Liver (tissue), 9 donors: Measurements from ENCODE around the gene CHRM3. TPM values are rescaled to one million over a fixed set of nuclear protein-coding genes. Genes with fewer than 3 reads are reported as not detected.

Experiments
- DNase-seq: peaks from one replicate; pipeline ENCODE4 v3.0.0-alpha.2; 2017; ENCODE audit warnings: low spot score
- H3K27ac ChIP-seq, 2 donors: one replicate each; pipeline ENCODE4 v1.7.0; 2013; ENCODE audit warnings: inconsistent platforms in 2 of 2, low read length in 2 of 2, control low read depth in 1 of 2, low read depth in 1 of 2, mild to moderate bottlenecking in 1 of 2
- H3K27me3 ChIP-seq, 4 donors: one replicate each; pipeline versions ENCODE4 v1.6.1 to v1.7.0; 2013; ENCODE audit warnings: low read length in 3 of 4, inconsistent platforms in 1 of 4, mild to moderate bottlenecking in 1 of 4, moderate library complexity in 1 of 4; ENCODE audit not compliant: control insufficient read depth in 4 of 4, insufficient read depth in 4 of 4
- H3K36me3 ChIP-seq, 4 donors: one replicate each; pipeline versions ENCODE4 v1.6.1 to v1.7.0; 2013; ENCODE audit warnings: low read length in 3 of 4, mild to moderate bottlenecking in 3 of 4, low read depth in 1 of 4, moderate library complexity in 1 of 4; ENCODE audit not compliant: control insufficient read depth in 4 of 4, insufficient read depth in 3 of 4
- H3K4me1 ChIP-seq, 4 donors: one replicate each; pipeline versions ENCODE4 v1.6.1 to v1.7.0; 2013; ENCODE audit warnings: low read length in 3 of 4, mild to moderate bottlenecking in 3 of 4, moderate library complexity in 1 of 4; ENCODE audit not compliant: control insufficient read depth in 4 of 4, insufficient read depth in 4 of 4
- H3K4me3 ChIP-seq, 3 donors: one replicate each; pipeline versions ENCODE4 v1.6.1 to v1.7.0; 2013; ENCODE audit warnings: low read length in 3 of 3, control low read depth in 1 of 3, low read depth in 1 of 3, mild to moderate bottlenecking in 1 of 3
- H3K9ac ChIP-seq, 2 donors: one replicate each; pipeline ENCODE4 v1.7.0; 2013; ENCODE audit warnings: low read length in 2 of 2, mild to moderate bottlenecking in 2 of 2, moderate library complexity in 2 of 2, control low read depth in 1 of 2, low read depth in 1 of 2
- H3K9me3 ChIP-seq, 4 donors: one replicate each; pipeline versions ENCODE4 v1.6.1 to v1.7.0; 2013; ENCODE audit warnings: low read length in 3 of 4; ENCODE audit not compliant: control insufficient read depth in 4 of 4
- EGR1 ChIP-seq, 2 donors: IDR thresholded peaks; 2 replicates each; pipeline ENCODE4 v1.6.1; 2016 to 2018; ENCODE audit warnings: antibody characterized with exemption in 2 of 2, low read depth in 2 of 2
- FOXA1 ChIP-seq: IDR thresholded peaks from 2 replicates; pipeline ENCODE4 v1.6.1; 2016; ENCODE audit warnings: antibody characterized with exemption
- FOXA2 ChIP-seq: IDR thresholded peaks from 2 replicates; pipeline ENCODE4 v1.6.1; 2016; ENCODE audit warnings: antibody characterized with exemption
- GABPA ChIP-seq, 2 donors: IDR thresholded peaks in 1 of 2; conservative IDR thresholded peaks in 1 of 2; 2 replicates each; pipeline ENCODE4 v1.6.1; 2016; ENCODE audit warnings: antibody characterized with exemption in 2 of 2, mild to moderate bottlenecking in 1 of 2, moderate library complexity in 1 of 2
- HNF4A ChIP-seq, 2 donors: conservative IDR thresholded peaks; 2 replicates each; pipeline ENCODE4 v1.6.1; 2016; ENCODE audit warnings: antibody characterized with exemption in 2 of 2, mild to moderate bottlenecking in 2 of 2
- HNF4G ChIP-seq: IDR thresholded peaks from 2 replicates; pipeline ENCODE4 v1.6.1; 2016; ENCODE audit warnings: antibody characterized with exemption
- JUND ChIP-seq, 2 donors: IDR thresholded peaks; 2 replicates each; pipeline ENCODE4 v1.6.1; 2016; ENCODE audit warnings: antibody characterized with exemption in 2 of 2
- NR2F2 ChIP-seq: IDR thresholded peaks from 2 replicates; pipeline ENCODE4 v1.6.1; 2016; ENCODE audit warnings: antibody characterized with exemption
- RAD21 ChIP-seq, 2 donors: IDR thresholded peaks; 2 replicates each; pipeline ENCODE4 v1.6.1; 2016; ENCODE audit warnings: antibody characterized with exemption in 2 of 2, mild to moderate bottlenecking in 2 of 2
- RXRA ChIP-seq, 2 donors: IDR thresholded peaks; 2 replicates each; pipeline ENCODE4 v1.6.1; 2017 to 2018; ENCODE audit warnings: antibody characterized with exemption in 2 of 2, mild to moderate bottlenecking in 1 of 2
- SP1 ChIP-seq: IDR thresholded peaks from 2 replicates; pipeline ENCODE4 v1.6.1; 2018; ENCODE audit warnings: antibody characterized with exemption, mild to moderate bottlenecking
- TAF1 ChIP-seq: conservative IDR thresholded peaks from 2 replicates; pipeline ENCODE4 v1.6.1; 2016; ENCODE audit warnings: antibody characterized with exemption, mild to moderate bottlenecking
- YY1 ChIP-seq: IDR thresholded peaks from 2 replicates; pipeline ENCODE4 v1.6.1; 2016; ENCODE audit warnings: antibody characterized with exemption, mild to moderate bottlenecking
- WGBS: extraction: QIAGEN DNeasy Blood & Tissue Kit; methylation state at CpG from one replicate; pipeline ENCODE4 v1.1.7; 2013; 5-methylcytosine and 5-hydroxymethylcytosine counted together
- polyA plus RNA-seq, 2 donors: library from polyadenylated mRNA; stranded (reverse) in 1 of 2; unstranded in 1 of 2; fragments of 200-250 nt in 1 of 2; fragments of >200 nt in 1 of 2; fragmentation: Nextera tagmentation in 1 of 2; extraction: Ambion mirVana in 1 of 2; gene quantifications; one replicate each; pipeline versions ENCODE4 v1.2.1 to v1.2.3, GENCODE V29; 2013 to 2015
- total RNA-seq, 2 donors: library from RNA; depleted of rRNA; stranded (reverse); fragments of >200 nt; gene quantifications; one replicate each; pipeline ENCODE4 v1.2.3, GENCODE V29; 2014
- TF ChIP-seq, protein P1 (sequence below): IDR thresholded peaks from 2 replicates; pipeline ENCODE4 v1.6.1; 2016; ENCODE audit warnings: antibody characterized with exemption
- TF ChIP-seq, protein P2 (sequence below): IDR thresholded peaks from 2 replicates; pipeline ENCODE4 v1.6.1; 2016; ENCODE audit warnings: antibody characterized with exemption
- TF ChIP-seq, protein P3 (sequence below): IDR thresholded peaks from 2 replicates; pipeline ENCODE4 v1.6.1; 2016; ENCODE audit warnings: antibody characterized with exemption, mild to moderate bottlenecking
- TF ChIP-seq, protein P4 (sequence below): IDR thresholded peaks from 2 replicates; pipeline ENCODE4 v1.6.1; 2016; ENCODE audit warnings: antibody characterized with exemption
- TF ChIP-seq, protein P5 (sequence below): fragments of 150-350 bp; IDR thresholded peaks from 2 replicates; pipeline ENCODE4 v1.5.1; 2017; ENCODE audit warnings: improper control_type of control experiment, low read depth, low read length; ENCODE audit not compliant: missing input control
- donor health status: healthy.
- donor health status: healthy.
- donor health status: healthy.
- donor health status: healthy.
- donor health status: healthy.

Gene CHRM3
- total RNA-seq: 1 to 10 TPM in 1 of 2 donors, under 1 TPM in 1; 0.09 to 2.3 TPM
- 1 to 10 TPM in 1 of 2 donors, under 1 TPM in 1; 0.31 to 1.2 TPM for polyA plus RNA-seq

DNA sequence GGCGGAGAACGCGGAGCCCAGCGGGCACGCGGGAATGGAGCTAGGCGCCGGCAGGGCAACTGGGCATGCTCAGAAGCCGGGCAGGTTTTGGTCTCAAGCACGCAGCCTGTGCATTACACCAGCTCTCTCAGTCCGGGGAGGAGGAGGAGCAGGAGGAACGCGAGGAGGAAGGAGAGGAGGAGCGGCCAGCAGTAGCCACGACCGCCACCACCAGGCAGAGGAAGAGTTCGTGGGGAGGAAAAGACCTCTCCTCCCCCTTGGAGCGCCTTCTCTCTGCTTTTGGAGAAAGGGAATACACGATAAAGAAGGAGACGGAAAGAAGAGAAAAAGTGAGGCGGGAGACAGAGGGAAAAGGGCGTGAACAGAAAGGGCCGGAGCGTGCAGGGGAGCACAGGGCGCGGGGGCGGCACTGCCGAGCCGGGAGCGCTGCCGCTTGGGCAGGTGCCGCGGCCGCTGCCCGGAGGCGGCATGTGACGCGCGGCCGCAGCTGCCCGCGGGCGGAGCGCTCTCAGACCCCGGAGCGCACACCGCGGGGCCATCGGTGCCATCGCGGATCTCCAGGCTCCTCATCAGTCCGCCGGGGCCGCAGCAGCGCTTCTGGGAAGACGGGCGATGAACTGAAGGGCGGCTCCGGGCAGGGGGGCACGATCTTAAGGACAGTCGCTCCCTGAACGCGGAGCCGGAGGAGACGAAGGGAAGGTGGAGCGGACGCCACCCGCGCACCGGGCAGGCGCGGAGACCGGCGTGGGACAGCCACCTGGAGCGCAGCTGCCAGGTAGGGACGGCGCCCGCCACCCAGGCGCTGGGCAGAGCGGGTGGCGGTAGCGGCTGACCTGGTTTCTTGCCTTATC, at the start of gene CHRM3:
CHRM3 (plus strand) TSS at position 116 of the 851 bp plus-strand sequence. CDS start 520,884 bp downstream, outside the sequence.
- Histone ChIP-seq H3K4me3 (peak within 1 kb of the TSS; percentile 39 to 69 (median 63)), H3K36me3 (no peaks in the 10 kb centered on the region), H3K9ac (no peak within 1 kb of the TSS), H3K27ac (peak within 1 kb of the TSS in 1 of 2 donors; percentile 50), H3K4me1 (peaks cover 0 to 24% (median 22%) of the 10 kb centered on the region in 4 donors), H3K9me3 (no peaks in the 10 kb centered on the region), H3K27me3 (peaks cover 2 to 17% (median 9%) of the 10 kb centered on the region in 4 donors)
- peak; percentile 33 for DNase-seq
- TF ChIP-seq RAD21 (IDR thresholded peaks at IDR 0.05): peak; percentile 10 to 28
- TF ChIP-seq, protein P1, sequence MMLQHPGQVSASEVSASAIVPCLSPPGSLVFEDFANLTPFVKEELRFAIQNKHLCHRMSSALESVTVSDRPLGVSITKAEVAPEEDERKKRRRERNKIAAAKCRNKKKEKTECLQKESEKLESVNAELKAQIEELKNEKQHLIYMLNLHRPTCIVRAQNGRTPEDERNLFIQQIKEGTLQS: no peak
- 2% methylated on average over 82 of the region's 82 CpGs for WGBS

DNA sequence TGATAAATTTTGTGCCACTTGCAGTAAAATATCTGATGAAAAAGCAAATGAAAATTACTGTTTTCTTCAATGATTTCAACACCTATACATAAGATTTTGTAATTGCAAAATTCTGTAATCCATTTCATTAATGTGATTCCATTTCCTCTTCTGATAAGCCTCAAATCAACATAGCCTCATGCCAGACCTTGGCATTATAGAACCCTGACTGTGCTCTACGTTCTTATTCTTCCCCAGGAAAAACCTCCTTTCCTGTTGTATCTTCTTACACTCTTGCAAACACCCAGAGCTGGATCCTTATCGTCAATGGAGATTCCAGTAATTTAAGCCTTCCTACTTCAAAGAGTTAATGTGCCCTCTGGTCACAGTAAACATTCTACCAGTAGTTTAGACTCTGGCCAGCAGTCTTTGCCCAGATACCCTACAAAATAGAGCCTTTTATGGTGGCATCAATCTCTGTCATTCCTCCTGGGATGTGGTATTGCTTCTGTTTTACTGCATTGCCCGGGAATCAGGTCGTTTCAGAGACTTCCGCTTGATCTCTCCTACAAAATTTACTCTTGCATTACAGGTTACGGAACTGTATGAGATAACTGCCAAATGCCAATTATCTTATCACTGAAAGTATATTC, 48.5 kb upstream of the CHRM3 start:
- WGBS: 67% methylated on average over 6 of the region's 6 CpGs
- H3K36me3 ChIP-seq: no peaks in the 10 kb centered on the region
- no peaks in the 10 kb centered on the region for H3K27me3 ChIP-seq
- H3K4me1 ChIP-seq: no peaks in the 10 kb centered on the region
- no peak for DNase-seq
- TF ChIP-seq FOXA2: no peak
- TF ChIP-seq EGR1 (IDR thresholded peaks at IDR 0.05; ENCODE audit: low read depth in 2 of 2): no peak
- no peak for TF ChIP-seq FOXA1
- no peak for TF ChIP-seq GABPA (IDR thresholded peaks at IDR 0.05 in 1 of 2, conservative IDR thresholded peaks at IDR 0.05 in 1 of 2)
- no peak for TF ChIP-seq NR2F2
- TF ChIP-seq HNF4A (conservative IDR thresholded peaks at IDR 0.05): no peak
- TF ChIP-seq, protein P1: no peak
- no peak for TF ChIP-seq JUND (IDR thresholded peaks at IDR 0.05)
- no peak for TF ChIP-seq YY1
- no peak for TF ChIP-seq SP1
- no peak for TF ChIP-seq TAF1
- no peak for TF ChIP-seq RAD21 (IDR thresholded peaks at IDR 0.05)
- TF ChIP-seq, protein P2, sequence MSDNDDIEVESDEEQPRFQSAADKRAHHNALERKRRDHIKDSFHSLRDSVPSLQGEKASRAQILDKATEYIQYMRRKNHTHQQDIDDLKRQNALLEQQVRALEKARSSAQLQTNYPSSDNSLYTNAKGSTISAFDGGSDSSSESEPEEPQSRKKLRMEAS: no peak
- TF ChIP-seq, protein P3, sequence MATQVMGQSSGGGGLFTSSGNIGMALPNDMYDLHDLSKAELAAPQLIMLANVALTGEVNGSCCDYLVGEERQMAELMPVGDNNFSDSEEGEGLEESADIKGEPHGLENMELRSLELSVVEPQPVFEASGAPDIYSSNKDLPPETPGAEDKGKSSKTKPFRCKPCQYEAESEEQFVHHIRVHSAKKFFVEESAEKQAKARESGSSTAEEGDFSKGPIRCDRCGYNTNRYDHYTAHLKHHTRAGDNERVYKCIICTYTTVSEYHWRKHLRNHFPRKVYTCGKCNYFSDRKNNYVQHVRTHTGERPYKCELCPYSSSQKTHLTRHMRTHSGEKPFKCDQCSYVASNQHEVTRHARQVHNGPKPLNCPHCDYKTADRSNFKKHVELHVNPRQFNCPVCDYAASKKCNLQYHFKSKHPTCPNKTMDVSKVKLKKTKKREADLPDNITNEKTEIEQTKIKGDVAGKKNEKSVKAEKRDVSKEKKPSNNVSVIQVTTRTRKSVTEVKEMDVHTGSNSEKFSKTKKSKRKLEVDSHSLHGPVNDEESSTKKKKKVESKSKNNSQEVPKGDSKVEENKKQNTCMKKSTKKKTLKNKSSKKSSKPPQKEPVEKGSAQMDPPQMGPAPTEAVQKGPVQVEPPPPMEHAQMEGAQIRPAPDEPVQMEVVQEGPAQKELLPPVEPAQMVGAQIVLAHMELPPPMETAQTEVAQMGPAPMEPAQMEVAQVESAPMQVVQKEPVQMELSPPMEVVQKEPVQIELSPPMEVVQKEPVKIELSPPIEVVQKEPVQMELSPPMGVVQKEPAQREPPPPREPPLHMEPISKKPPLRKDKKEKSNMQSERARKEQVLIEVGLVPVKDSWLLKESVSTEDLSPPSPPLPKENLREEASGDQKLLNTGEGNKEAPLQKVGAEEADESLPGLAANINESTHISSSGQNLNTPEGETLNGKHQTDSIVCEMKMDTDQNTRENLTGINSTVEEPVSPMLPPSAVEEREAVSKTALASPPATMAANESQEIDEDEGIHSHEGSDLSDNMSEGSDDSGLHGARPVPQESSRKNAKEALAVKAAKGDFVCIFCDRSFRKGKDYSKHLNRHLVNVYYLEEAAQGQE: no peak
- TF ChIP-seq, protein P4, sequence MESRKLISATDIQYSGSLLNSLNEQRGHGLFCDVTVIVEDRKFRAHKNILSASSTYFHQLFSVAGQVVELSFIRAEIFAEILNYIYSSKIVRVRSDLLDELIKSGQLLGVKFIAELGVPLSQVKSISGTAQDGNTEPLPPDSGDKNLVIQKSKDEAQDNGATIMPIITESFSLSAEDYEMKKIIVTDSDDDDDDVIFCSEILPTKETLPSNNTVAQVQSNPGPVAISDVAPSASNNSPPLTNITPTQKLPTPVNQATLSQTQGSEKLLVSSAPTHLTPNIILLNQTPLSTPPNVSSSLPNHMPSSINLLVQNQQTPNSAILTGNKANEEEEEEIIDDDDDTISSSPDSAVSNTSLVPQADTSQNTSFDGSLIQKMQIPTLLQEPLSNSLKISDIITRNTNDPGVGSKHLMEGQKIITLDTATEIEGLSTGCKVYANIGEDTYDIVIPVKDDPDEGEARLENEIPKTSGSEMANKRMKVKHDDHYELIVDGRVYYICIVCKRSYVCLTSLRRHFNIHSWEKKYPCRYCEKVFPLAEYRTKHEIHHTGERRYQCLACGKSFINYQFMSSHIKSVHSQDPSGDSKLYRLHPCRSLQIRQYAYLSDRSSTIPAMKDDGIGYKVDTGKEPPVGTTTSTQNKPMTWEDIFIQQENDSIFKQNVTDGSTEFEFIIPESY: no peak
- TF ChIP-seq RXRA (IDR thresholded peaks at IDR 0.05): no peak
- TF ChIP-seq, protein P5, sequence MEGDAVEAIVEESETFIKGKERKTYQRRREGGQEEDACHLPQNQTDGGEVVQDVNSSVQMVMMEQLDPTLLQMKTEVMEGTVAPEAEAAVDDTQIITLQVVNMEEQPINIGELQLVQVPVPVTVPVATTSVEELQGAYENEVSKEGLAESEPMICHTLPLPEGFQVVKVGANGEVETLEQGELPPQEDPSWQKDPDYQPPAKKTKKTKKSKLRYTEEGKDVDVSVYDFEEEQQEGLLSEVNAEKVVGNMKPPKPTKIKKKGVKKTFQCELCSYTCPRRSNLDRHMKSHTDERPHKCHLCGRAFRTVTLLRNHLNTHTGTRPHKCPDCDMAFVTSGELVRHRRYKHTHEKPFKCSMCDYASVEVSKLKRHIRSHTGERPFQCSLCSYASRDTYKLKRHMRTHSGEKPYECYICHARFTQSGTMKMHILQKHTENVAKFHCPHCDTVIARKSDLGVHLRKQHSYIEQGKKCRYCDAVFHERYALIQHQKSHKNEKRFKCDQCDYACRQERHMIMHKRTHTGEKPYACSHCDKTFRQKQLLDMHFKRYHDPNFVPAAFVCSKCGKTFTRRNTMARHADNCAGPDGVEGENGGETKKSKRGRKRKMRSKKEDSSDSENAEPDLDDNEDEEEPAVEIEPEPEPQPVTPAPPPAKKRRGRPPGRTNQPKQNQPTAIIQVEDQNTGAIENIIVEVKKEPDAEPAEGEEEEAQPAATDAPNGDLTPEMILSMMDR: no peak
- TF ChIP-seq HNF4G: no peak
- no peaks in the 10 kb centered on the region for H3K9me3 ChIP-seq
- no peak overlapping the region for H3K27ac ChIP-seq
- H3K4me3 ChIP-seq: no peak overlapping the region
- no peak overlapping the region for H3K9ac ChIP-seq
